Measurements from ENCODE around the gene RPS19BP1.

- TF ChIP-seq POLR2A (IDR thresholded peaks at IDR 0.05): no peak
- no peak for TF ChIP-seq CTCF (IDR thresholded peaks at IDR 0.05)
Measured at GRCh38 chr22:39517470-39517869, 15.1 kb downstream of the RPS19BP1 start.
